Activated CD8-positive, alpha-beta T cell treated with anti-CD3 and anti-CD28 coated beads for 36 hours (primary cell): ENCODE measurements around the gene IL17REL. TPM values are rescaled to one million over a fixed set of nuclear protein-coding genes. Genes with fewer than 3 reads are reported as not detected.

Source experiments
- ATAC-seq: fragments of 200-7000 bp; cut with Tn5 transposase; one replicate; pipeline ENCODE4 v1.10.0; 2021; ENCODE audit warnings: mild to moderate bottlenecking, moderate library complexity
- CTCF ChIA-PET: fragments of 350-600 bp; sonication (Branson Sonifier 250); formaldehyde crosslinking; loops from one replicate; lab custom pipeline; 2021; ENCODE audit warnings: antibody characterized with exemption; lab: Charles Lee
- POLR2A ChIA-PET: fragments of 350-600 bp; sonication (Branson Sonifier 250); formaldehyde crosslinking; loops from one replicate; lab custom pipeline; 2021; ENCODE audit warnings: antibody characterized with exemption; lab: Charles Lee
- DNase-seq: peaks from one replicate; pipeline ENCODE4 v3.0.0-alpha.2; 2020
- H3K27ac Mint-ChIP-seq: one replicate; pipeline ENCODE4 v1.8.0; 2021; ENCODE audit warnings: mild to moderate bottlenecking, mixed read lengths
- H3K27me3 Mint-ChIP-seq: one replicate; pipeline ENCODE4 v1.8.0; 2021; ENCODE audit warnings: mixed read lengths
- H3K36me3 Mint-ChIP-seq: one replicate; pipeline ENCODE4 v1.8.0; 2021; ENCODE audit warnings: low read depth, mixed read lengths
- H3K4me1 Mint-ChIP-seq: one replicate; pipeline ENCODE4 v1.8.0; 2021; ENCODE audit warnings: low read depth, mixed read lengths
- H3K4me3 Mint-ChIP-seq: one replicate; pipeline ENCODE4 v1.8.0; 2021; ENCODE audit warnings: mild to moderate bottlenecking, moderate library complexity, mixed read lengths
- H3K9me3 Mint-ChIP-seq: one replicate; pipeline ENCODE4 v1.8.0; 2021; ENCODE audit warnings: mixed read lengths
- CTCF ChIP-seq: fragments of 200-600 bp; IDR thresholded peaks from one replicate; pipeline ENCODE4 v1.8.0; 2022; ENCODE audit warnings: antibody characterized with exemption, mild to moderate bottlenecking
- intact Hi-C: fragments of 100-400 bp; cut with micrococcal nuclease; formaldehyde crosslinking; loops from one replicate; pipeline ENCODE4 v1.10.0; 2022
- total RNA-seq, 2 experiments: library from RNA; stranded (reverse); gene quantifications; one replicate each; pipeline ENCODE4 v1.2.3, GENCODE V29; 2021

Gene IL17REL
- total RNA-seq, 2 experiments from 2014 or later, result 0.14 TPM; not detected in 1

DNA sequence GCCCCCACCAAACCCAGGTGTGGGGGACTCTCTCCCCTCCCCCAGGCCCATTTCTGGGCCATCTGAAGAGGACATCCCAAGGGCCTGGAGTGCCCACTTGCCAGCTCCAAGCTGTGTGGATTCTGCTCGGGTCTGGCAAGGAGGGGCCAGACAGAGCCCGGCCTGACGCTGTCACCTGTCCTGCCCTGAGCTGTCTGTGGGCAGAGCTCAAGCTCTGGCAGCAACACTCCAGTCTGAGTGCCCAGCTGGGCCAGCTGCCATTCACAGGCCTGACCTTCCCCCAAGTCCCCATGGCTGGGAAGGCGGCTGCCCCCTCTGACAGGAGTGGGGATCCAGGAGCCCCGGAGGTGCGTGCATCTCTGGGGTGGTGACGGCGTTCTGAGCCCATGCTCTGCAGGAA lies 58.2 kb downstream of the IL17REL start:
- POLR2A ChIA-PET, result interaction anchor here (1.9 kb wide), 1 partner anchor 64 kb away, joined by 4 read pairs; no protein-coding TSS in a partner anchor
- peaks cover 10% of the 10 kb centered on the region for H3K4me1 Mint-ChIP-seq
- intact Hi-C loops, result no loop called here
- CTCF ChIA-PET, result interaction anchor here (1.4 kb wide), 1 partner anchor 25 kb away, joined by 3 read pairs; no protein-coding TSS in a partner anchor
- no peaks in the 10 kb centered on the region for H3K36me3 Mint-ChIP-seq
- no peaks in the 10 kb centered on the region for H3K9me3 Mint-ChIP-seq
- no peaks in the 10 kb centered on the region for H3K27me3 Mint-ChIP-seq
- ATAC-seq, result no peak
- TF ChIP-seq CTCF, result no peak
- H3K4me3 Mint-ChIP-seq, result no peak overlapping the region
- no peak for DNase-seq
- H3K27ac Mint-ChIP-seq, result no peak overlapping the region

DNA sequence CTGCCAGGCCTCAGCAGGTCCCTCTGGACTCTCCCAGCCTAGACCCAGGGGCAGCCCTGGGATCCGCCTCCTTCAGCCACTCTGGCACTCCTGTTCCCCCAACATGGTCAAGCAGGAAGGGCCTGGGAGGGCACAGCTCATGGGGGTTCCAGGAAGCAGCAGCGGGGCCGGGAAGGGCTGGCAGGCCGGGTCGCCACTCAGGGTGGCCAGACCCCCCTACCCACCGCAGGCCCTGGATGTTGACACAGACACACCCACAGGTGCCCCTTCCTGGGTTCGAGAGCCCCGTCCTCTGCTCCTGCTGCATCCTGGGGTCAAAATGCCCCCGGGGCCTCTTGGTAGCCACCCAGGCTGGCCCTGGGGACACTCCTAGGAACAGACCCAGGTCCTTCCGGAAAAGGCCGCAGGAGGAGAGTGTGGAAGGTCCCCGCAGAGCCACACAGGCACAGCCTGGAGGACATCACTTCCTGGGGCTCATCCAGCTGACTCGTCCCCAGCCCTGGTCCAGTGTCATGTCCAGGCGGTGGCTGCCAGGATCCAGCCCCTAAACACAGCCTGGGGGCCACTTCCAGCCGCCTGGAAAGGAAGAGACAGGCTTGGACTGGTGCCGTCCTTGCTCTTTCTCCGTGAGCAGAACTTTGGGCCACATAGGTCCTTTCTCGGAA lies 58.8 kb downstream of the IL17REL start:
- ChIA-PET POLR2A (interaction anchor here (1.9 kb wide), 1 partner anchor 64 kb away, joined by 4 read pairs; no protein-coding TSS in a partner anchor), CTCF (no interaction called here)
- H3K27me3 Mint-ChIP-seq, result no peaks in the 10 kb centered on the region
- no peak overlapping the region for H3K4me3 Mint-ChIP-seq
- intact Hi-C loops, result no loop called here
- no peak overlapping the region for H3K27ac Mint-ChIP-seq
- no peaks in the 10 kb centered on the region for H3K36me3 Mint-ChIP-seq
- no peaks in the 10 kb centered on the region for H3K9me3 Mint-ChIP-seq
- no peak for TF ChIP-seq CTCF
- DNase-seq (no peak), ATAC-seq (no peak)
- peaks cover 5% of the 10 kb centered on the region for H3K4me1 Mint-ChIP-seq

DNA sequence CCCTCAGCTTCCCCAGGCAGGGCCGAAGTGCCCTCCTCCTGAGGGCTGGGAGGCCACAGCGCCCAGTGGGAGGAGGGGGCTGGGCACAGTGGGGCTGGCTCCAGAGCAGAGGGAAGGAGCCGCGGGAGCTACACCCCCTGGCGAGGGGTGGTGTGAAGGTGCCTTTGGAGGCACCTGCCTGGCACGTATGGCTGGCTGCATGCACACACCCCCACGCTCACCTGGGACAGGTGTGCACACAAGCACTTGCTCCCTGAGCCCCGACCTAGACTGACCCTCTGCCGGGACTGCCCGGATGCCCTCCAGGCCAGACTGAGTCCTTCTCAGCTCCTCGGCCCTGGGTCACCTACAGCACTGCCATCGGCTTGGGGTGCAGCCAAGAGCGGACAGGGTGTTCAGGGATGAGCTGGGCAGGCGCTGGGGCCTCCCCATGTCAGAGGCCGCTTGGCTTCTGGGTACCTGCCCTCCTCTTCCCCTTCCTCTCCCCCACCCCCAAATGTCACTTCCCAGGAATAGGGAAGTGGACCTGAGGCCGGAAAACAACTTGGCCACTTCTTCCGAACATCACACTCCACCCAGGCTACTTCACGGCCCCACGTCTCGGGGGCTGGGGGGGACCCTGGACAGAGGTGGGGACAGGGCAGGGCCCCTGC lies 59.4 kb downstream of the IL17REL start:
- Mint-ChIP-seq H3K27ac (no peak overlapping the region), H3K27me3 (no peaks in the 10 kb centered on the region), H3K9me3 (no peaks in the 10 kb centered on the region), H3K4me3 (no peak overlapping the region), H3K36me3 (no peaks in the 10 kb centered on the region), H3K4me1 (peaks cover 4% of the 10 kb centered on the region)
- TF ChIP-seq CTCF, result no peak
- CTCF ChIA-PET, result no interaction called here
- POLR2A ChIA-PET, result no interaction called here
- no peak for DNase-seq
- intact Hi-C loops, result no loop called here
- ATAC-seq, result no peak

DNA sequence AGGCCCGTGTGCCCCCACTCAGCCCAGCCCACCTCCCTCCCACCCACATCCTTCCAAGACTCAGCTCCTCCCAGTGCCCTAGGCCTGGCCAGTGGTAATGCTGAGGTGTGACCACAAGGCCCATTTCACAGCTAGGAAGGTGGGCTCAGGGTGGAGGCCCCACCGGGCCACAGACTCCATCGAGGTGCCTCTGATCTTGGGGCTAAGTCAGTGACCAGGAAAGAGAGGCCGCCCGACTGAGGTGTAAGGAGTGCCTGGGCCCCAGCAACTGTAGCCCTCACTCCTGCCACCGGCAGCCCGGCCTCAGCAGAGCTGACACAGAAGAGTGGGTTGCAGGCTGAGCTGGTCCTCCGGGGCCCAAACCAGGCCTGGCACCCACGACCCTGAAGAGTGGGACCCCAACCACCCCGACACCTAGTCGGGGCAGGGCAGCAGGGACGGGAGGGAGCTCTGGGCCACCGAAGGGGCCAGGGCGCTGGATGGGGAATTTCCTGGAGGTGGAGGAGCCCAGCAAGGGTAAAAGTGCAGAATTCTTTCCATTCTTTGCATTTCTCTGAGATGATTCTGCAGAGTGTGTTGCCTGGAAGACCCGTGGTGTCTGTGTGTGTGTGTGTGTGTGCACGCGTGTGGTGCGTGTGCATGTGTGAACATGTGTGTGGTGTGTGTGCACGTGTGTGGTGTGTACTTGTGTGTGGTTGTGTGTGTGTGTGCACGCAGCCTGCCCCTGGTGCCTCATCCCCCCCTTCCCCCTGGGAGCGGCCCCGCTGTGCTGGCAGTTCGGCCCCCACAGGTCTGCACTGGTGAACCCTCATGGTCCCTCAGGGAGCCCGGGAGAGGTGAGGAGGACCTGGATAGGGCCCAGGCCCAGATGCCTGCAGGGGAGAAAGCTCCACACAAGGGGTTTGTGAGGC lies 60.3 kb downstream of the IL17REL start:
- Mint-ChIP-seq H3K27ac (no peak overlapping the region), H3K9me3 (no peaks in the 10 kb centered on the region), H3K4me1 (peaks cover 2% of the 10 kb centered on the region), H3K36me3 (no peaks in the 10 kb centered on the region), H3K27me3 (no peaks in the 10 kb centered on the region), H3K4me3 (no peak overlapping the region)
- intact Hi-C loops, result no loop called here
- CTCF ChIA-PET, result no interaction called here
- TF ChIP-seq CTCF, result no peak
- POLR2A ChIA-PET, result interaction anchor here (0.6 to 2.0 kb wide), 2 partner anchors 7 to 10 kb away, joined by 4 to 10 read pairs; no protein-coding TSS in a partner anchor
- DNase-seq, result no peak
- ATAC-seq, result no peak
